Stimulated activated CD8-positive, alpha-beta memory T cell treated with anti-CD3 and anti-CD28 coated beads, Interleukin-7, amount 100 ng/mL, for 48 hours (primary cell): ENCODE measurements around the gene TINAGL1.
A peak's percentile ranks its signal among the peaks of the same experiment; 100 is the strongest.
"Not testable (repeated sequence)": the region's sequence is repeated elsewhere in the genome, so short reads cannot be mapped to it uniquely, and the experiment has no call there.

Experiments
- DNase-seq, 2 donors: peaks; one replicate each; pipeline ENCODE4 v3.0.0-alpha.2; 2020; ENCODE audit warnings: low read depth in 1 of 2; ENCODE audit errors: extremely low read depth in 1 of 2

The TINAGL1 gene

GRCh38 chr1:31583995-31584868 is 7.9 kb downstream of the TINAGL1 start:
- no peak for DNase-seq

GRCh38 chr1:31584869-31585735 is 8.8 kb downstream of the TINAGL1 start:
- DNase-seq, result no peak

GRCh38 chr1:31585736-31586365 is 9.5 kb downstream of the TINAGL1 start:
- no peak for DNase-seq

GRCh38 chr1:31586376-31587327 is 10.3 kb downstream of the TINAGL1 start:
- no peak for DNase-seq

- DNase-seq, result not testable (repeated sequence)
Observed at GRCh38 chr1:31587328-31587699, 11.0 kb downstream of the TINAGL1 start.

GRCh38 chr1:31587720-31588423 is 11.6 kb downstream of the TINAGL1 start:
- DNase-seq, result peak; percentile 16 to 46

- DNase-seq, result no peak
Observed at GRCh38 chr1:31588751-31589515, 12.6 kb downstream of the TINAGL1 start.

- no peak for DNase-seq
Observed at GRCh38 chr1:31591425-31592093, 15.2 kb downstream of the TINAGL1 start.

- DNase-seq, result no peak
Observed at GRCh38 chr1:31592132-31592531, 15.8 kb downstream of the TINAGL1 start.

GRCh38 chr1:31593136-31593665 is 16.9 kb downstream of the TINAGL1 start:
- no peak for DNase-seq

- peak; percentile 36 to 49 for DNase-seq
Observed at GRCh38 chr1:31593770-31594632, 17.7 kb downstream of the TINAGL1 start.

- no peak for DNase-seq
Observed at GRCh38 chr1:31595836-31596736, 19.8 kb downstream of the TINAGL1 start.

- no peak for DNase-seq
Observed at GRCh38 chr1:31596737-31597097, 20.4 kb downstream of the TINAGL1 start.

- no peak for DNase-seq
Observed at GRCh38 chr1:31598980-31599379, 22.7 kb downstream of the TINAGL1 start.

GRCh38 chr1:31600641-31601040 is 24.3 kb downstream of the TINAGL1 start:
- no peak for DNase-seq

GRCh38 chr1:31602081-31602480 is 25.8 kb downstream of the TINAGL1 start:
- no peak for DNase-seq
